Fibroblast of lung (primary cell): Measurements from ENCODE around the gene CEP97. TPM values are rescaled to one million over a fixed set of nuclear protein-coding genes. Genes with fewer than 3 reads are reported as not detected.

Source experiments
- DNase-seq, 2 donors: peaks; one replicate each; pipeline versions ENCODE4 v3.0.0 to v3.0.0-alpha.2; 2010; ENCODE audit warnings: low read depth in 2 of 2
- H2AFZ ChIP-seq: 2 replicates; pipeline ENCODE4 v1.5.1; 2012; ENCODE audit warnings: low read length, control low read depth, inconsistent platforms
- H3K27ac ChIP-seq: 2 replicates; pipeline ENCODE4 v1.5.1; 2011; ENCODE audit warnings: low read length, control low read depth; ENCODE audit not compliant: insufficient read depth
- H3K27me3 ChIP-seq: 2 replicates; pipeline ENCODE4 v1.5.1; 2011; ENCODE audit warnings: mild to moderate bottlenecking, low read length; ENCODE audit not compliant: control insufficient read depth, insufficient read depth
- H3K36me3 ChIP-seq: 2 replicates; pipeline ENCODE4 v1.5.1; 2011; ENCODE audit warnings: low read length; ENCODE audit not compliant: control insufficient read depth, insufficient read depth
- H3K4me1 ChIP-seq: 2 replicates; pipeline ENCODE4 v1.5.1; 2011; ENCODE audit warnings: low read length; ENCODE audit not compliant: control insufficient read depth, insufficient read depth; ENCODE audit errors: extremely low read depth
- H3K4me2 ChIP-seq: 2 replicates; pipeline ENCODE4 v1.5.1; 2011; ENCODE audit warnings: low read length, control low read depth; ENCODE audit not compliant: insufficient read depth; ENCODE audit errors: extremely low read depth
- H3K4me3 ChIP-seq, 4 experiments: fragments of 200-600 bp in 1 of 4; sonication (generic) in 1 of 4; replicated peaks in 1 of 4; 2 replicates each; pipeline ENCODE4 v1.5.1; 2011 to 2016; ENCODE audit warnings: low read length in 4 of 4, low read depth in 3 of 4, mild to moderate bottlenecking in 3 of 4, control low read depth in 2 of 4, inconsistent platforms in 1 of 4, mixed read lengths in 1 of 4; ENCODE audit not compliant: insufficient read depth in 1 of 4; ENCODE audit errors: control extremely low read depth in 1 of 4
- H3K79me2 ChIP-seq: 2 replicates; pipeline ENCODE4 v1.5.1; 2012; ENCODE audit warnings: mild to moderate bottlenecking, low read length, inconsistent platforms; ENCODE audit not compliant: control insufficient read depth, insufficient read depth
- H3K9ac ChIP-seq: 2 replicates; pipeline ENCODE4 v1.5.1; 2011; ENCODE audit warnings: mild to moderate bottlenecking, low read length, control low read depth; ENCODE audit not compliant: insufficient read depth
- H3K9me3 ChIP-seq: 2 replicates; pipeline ENCODE4 v1.5.1; 2012; ENCODE audit warnings: low read depth, low read length; ENCODE audit not compliant: control insufficient read depth, insufficient read depth
- H4K20me1 ChIP-seq: 2 replicates; pipeline ENCODE4 v1.5.1; 2011; ENCODE audit warnings: low read length; ENCODE audit not compliant: control insufficient read depth, insufficient read depth; ENCODE audit errors: extremely low read depth
- EZH2 ChIP-seq: IDR thresholded peaks from 2 replicates; pipeline ENCODE4 v1.5.1; 2012; ENCODE audit warnings: low read length, control low read depth, mild to moderate bottlenecking; ENCODE audit errors: missing control alignments
- polyA plus RNA-seq, 2 donors: library from polyadenylated mRNA; depleted of rRNA in 1 of 2; stranded (reverse) in 1 of 2; unstranded in 1 of 2; fragments of >200 nt; gene quantifications; 2 replicates each; pipeline ENCODE4 v1.2.1, GENCODE V29; 2011 to 2012; ENCODE audit warnings: missing spikeins in 1 of 2
- total RNA-seq: library from RNA; depleted of rRNA; stranded (reverse); fragments of >200 nt; gene quantifications from 2 replicates; pipeline ENCODE4 v1.2.1, GENCODE V29; 2014
- TF ChIP-seq, protein P1 (sequence below), 2 donors: IDR thresholded peaks in 1 of 2; conservative IDR thresholded peaks in 1 of 2; 1 replicate in 1 of 2; 2 replicates in 1 of 2; pipeline ENCODE4 v1.5.1; 2011 to 2012; ENCODE audit warnings: low read length in 2 of 2, control low read depth in 1 of 2, inconsistent platforms in 1 of 2, low read depth in 1 of 2, mild to moderate bottlenecking in 1 of 2

The CEP97 gene
- total and polyA plus RNA-seq, 2 donors (not counting 1 experiment from before 2014, with no cell fraction given), result 2.0 to 10.1 TPM

DNA sequence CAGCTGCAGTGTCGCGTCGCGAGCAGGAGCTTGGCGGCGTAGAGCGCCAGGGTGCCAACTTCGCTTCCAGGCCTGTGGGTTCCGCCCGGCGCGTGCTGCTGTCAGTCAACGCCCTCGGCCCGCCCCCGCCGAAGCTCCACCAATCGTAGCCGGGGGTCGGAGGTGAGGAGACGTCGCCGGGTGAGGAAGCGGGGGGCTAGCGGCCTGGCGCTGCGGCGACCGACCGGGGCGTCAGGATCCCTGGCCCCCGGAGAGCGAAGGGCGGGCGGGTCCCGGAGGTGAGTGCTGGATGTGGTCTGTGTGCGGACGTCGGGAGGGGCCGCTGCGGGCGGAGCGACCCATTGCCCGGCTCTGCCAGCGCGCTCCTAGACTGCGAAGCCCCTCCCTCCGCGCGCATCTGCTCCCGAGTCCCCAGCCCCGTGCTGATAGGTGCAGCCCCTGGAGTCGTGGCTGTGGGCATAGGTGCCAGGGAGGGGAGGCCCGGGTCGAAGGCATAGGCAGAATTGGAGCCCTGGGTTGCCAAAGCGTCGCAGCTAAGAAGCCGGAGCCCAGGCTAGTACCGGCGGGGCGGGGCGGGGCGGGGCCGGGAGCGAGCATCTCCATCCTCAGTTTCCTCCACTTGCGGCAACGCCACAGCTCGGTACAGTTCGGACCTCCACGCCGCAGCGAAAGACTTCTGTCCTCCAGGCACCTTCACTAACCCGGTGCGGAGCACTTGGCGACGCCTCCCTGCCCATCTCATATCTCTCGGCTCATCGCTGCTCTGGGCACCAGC, 54.8 kb downstream of the CEP97 start, which contains the start of gene NXPE3:
Gene NXPE3 (plus strand): TSS at position 165 of the 775 bp plus-strand sequence. CDS start 6,386 bp downstream, outside the sequence.
- peak within 1 kb of the TSS; percentile 93 for H3K4me2 ChIP-seq
- peak; percentile 72 to 76 for DNase-seq
- H2AFZ ChIP-seq, result peak within 1 kb of the TSS; percentile 97
- peak within 1 kb of the TSS; percentile 74 to 86 (median 82) for H3K4me3 ChIP-seq
- TF ChIP-seq, protein P1, sequence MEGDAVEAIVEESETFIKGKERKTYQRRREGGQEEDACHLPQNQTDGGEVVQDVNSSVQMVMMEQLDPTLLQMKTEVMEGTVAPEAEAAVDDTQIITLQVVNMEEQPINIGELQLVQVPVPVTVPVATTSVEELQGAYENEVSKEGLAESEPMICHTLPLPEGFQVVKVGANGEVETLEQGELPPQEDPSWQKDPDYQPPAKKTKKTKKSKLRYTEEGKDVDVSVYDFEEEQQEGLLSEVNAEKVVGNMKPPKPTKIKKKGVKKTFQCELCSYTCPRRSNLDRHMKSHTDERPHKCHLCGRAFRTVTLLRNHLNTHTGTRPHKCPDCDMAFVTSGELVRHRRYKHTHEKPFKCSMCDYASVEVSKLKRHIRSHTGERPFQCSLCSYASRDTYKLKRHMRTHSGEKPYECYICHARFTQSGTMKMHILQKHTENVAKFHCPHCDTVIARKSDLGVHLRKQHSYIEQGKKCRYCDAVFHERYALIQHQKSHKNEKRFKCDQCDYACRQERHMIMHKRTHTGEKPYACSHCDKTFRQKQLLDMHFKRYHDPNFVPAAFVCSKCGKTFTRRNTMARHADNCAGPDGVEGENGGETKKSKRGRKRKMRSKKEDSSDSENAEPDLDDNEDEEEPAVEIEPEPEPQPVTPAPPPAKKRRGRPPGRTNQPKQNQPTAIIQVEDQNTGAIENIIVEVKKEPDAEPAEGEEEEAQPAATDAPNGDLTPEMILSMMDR (conservative IDR thresholded peaks at IDR 0.05 in 1 of 2, IDR thresholded peaks at IDR 0.05 in 1 of 2; ENCODE audit: low read depth in 1 of 2, low read length in 2 of 2), result no peak
- no peak for TF ChIP-seq EZH2
- H3K79me2 ChIP-seq, result peaks cover 8% of the 10 kb centered on the region
- peaks cover 5% of the 10 kb centered on the region for H3K4me1 ChIP-seq
- H4K20me1 ChIP-seq, result no peaks in the 10 kb centered on the region
- peak within 1 kb of the TSS; percentile 40 for H3K27ac ChIP-seq
- no peaks in the 10 kb centered on the region for H3K9me3 ChIP-seq
- H3K9ac ChIP-seq, result peak within 1 kb of the TSS; percentile 67
- no peaks in the 10 kb centered on the region for H3K27me3 ChIP-seq
- peaks cover 4% of the 10 kb centered on the region for H3K36me3 ChIP-seq

DNA sequence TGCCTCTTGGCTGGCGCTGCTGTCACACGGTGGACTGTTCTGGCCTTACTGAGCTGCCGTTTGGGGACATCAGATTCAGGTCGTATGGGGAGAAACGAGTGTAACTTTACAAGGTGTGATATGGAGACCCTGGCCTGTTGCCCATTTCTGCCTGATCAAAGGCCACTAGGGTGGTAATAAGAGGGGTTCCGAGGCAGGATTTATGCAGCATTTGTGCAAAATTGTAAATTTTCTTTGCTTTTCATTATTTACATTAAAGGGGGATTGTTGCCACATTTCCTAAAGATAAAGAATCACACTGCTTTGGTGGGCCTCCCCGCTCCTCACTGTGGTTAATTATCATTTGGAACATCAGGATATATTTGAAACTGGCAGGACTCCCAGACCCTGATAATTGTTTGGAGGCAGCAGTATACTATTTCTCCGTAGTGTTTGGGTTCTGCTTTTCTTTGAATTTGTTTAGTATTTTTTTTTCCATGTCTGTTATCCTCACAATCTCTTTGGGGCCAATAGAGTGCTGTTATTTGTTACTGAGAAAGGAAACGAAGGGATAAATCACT, 55.5 kb downstream of the CEP97 start:
- peak; percentile 10 to 11 for DNase-seq
- peak overlapping the region; percentile 93 for H3K4me2 ChIP-seq
- H3K9me3 ChIP-seq, result no peaks in the 10 kb centered on the region
- no peaks in the 10 kb centered on the region for H3K27me3 ChIP-seq
- H3K36me3 ChIP-seq, result peaks cover 6% of the 10 kb centered on the region
- H2AFZ ChIP-seq, result peak overlapping the region; percentile 95
- TF ChIP-seq, protein P1 (conservative IDR thresholded peaks at IDR 0.05 in 1 of 2, IDR thresholded peaks at IDR 0.05 in 1 of 2; ENCODE audit: low read depth in 1 of 2, low read length in 2 of 2), result no peak
- TF ChIP-seq EZH2, result no peak
- peaks cover 8% of the 10 kb centered on the region for H3K79me2 ChIP-seq
- H3K9ac ChIP-seq, result peak overlapping the region; percentile 11
- H4K20me1 ChIP-seq, result no peaks in the 10 kb centered on the region
- peaks cover 5% of the 10 kb centered on the region for H3K4me1 ChIP-seq
- H3K27ac ChIP-seq, result peak overlapping the region; percentile 40
- H3K4me3 ChIP-seq, result peak overlapping the region; percentile 74 to 86 (median 82)

DNA sequence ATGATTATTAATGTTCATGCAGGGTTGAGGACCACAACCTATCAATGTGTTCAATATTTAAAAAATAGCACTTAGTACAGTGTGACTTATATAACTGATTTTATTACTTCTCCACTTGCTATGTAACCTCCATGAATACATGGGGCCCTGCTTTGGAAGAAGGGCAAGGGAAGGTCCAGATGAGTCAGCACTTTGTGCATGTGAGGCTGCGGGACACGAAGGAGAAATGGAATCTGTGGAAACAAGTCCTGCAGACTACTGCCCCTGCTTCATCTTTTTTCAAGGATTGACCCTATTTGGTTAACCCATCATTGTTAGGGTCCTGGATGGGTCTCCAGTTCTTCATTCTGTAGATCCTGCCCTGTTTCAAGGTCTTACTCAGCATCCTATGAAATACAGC, 56.2 kb downstream of the CEP97 start:
- H3K27me3 ChIP-seq, result no peaks in the 10 kb centered on the region
- no peak overlapping the region for H2AFZ ChIP-seq
- no peak overlapping the region for H3K27ac ChIP-seq

More for the DNA sequence above, 56.2 kb downstream of the CEP97 start:
- Histone ChIP-seq H3K79me2 (peaks cover 8% of the 10 kb centered on the region), H3K36me3 (peaks cover 6% of the 10 kb centered on the region), H3K4me2 (peak overlapping the region; percentile 93), H3K9ac (no peak overlapping the region), H3K4me3 (peak overlapping the region; percentile 23 to 86 (median 76)), H3K4me1 (peaks cover 5% of the 10 kb centered on the region), H3K9me3 (no peaks in the 10 kb centered on the region), H4K20me1 (no peaks in the 10 kb centered on the region)
- TF ChIP-seq, protein P1 (conservative IDR thresholded peaks at IDR 0.05 in 1 of 2, IDR thresholded peaks at IDR 0.05 in 1 of 2; ENCODE audit: low read depth in 1 of 2, low read length in 2 of 2), result no peak
- no peak for TF ChIP-seq EZH2
- DNase-seq, result peak; percentile 89
